AG04449 (cell line): Measurements from ENCODE around the gene ZNF792.

Source experiments
- CTCF ChIA-PET: fragments of 350-600 bp; formaldehyde crosslinking; extraction: SDS; loops from one replicate; lab custom pipeline; 2021; ENCODE audit warnings: antibody characterized with exemption; lab: Yijun Ruan, JAX
- POLR2A ChIA-PET: fragments of 400-600, 350-600 bp; formaldehyde crosslinking; extraction: SDS; loops from one replicate; lab custom pipeline; 2020; ENCODE audit warnings: antibody characterized with exemption, inconsistent platforms; lab: Yijun Ruan, JAX
- DNase-seq: peaks from one replicate; pipeline ENCODE4 v3.0.0-alpha.2; 2010; ENCODE audit warnings: low read depth, low spot score
- H3K4me3 ChIP-seq: 2 replicates; pipeline ENCODE4 v1.5.1; 2011; ENCODE audit warnings: low read depth, mild to moderate bottlenecking, control low read depth, low read length
- TF ChIP-seq, protein P1 (sequence below): IDR thresholded peaks from one replicate; pipeline ENCODE4 v1.5.1; 2011; ENCODE audit warnings: mild to moderate bottlenecking, moderate library complexity, low read length, control low read depth, inconsistent platforms; ENCODE audit not compliant: insufficient read depth; ENCODE audit errors: missing control alignments

ZNF792 gene

DNA sequence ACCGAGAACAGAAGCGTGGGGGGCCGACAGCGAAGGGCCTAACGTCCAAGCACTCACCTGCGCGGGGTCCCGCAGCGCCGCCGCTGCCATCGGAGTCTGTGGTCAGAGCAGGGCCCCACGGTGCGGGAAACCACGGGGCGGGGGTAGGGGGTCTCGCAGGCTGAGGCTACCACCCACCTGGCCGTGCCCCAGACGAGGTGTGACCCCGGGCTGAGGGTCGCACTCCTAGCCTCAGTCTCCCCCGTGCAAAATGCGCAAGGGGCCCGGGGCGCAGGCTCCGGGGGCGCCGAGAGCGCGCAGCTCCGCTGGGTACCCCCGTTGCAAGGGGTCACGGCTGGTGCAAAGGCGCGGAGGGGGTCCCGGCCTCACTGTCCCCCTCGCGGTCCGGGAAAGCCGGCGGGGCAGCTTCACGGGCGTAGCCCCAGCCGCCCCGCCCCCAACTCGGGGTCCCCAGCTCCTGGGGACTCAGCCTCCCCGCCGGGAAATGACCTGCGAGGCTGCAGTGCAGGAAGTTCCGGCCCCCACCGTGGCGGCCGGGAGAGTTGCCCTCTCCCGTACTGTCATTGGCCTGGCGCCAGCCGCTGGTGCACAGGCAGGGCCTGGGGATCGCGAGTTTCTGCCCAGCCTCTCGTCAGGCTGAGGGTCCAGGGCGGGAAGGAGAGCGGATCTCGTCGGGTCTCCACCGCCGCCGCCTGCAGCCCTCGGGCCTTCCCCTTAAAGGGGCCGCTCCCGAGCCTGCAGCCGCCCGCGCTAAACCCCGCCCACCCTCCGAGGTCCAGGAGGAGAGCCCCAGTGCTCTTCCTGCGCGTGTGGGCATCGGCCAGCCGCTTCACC is at the start of gene ZNF792:
TSS of gene ZNF792 (minus strand) at position 657 of the 834 bp plus-strand sequence. CDS start at position 90, 567 bp downstream.
- POLR2A ChIA-PET, result no interaction called here
- CTCF ChIA-PET, result interaction anchor here (1.0 to 5.7 kb wide), 2 partner anchors 8 to 178 kb away, joined by 3 to 35 read pairs; no protein-coding TSS in a partner anchor

DNA sequence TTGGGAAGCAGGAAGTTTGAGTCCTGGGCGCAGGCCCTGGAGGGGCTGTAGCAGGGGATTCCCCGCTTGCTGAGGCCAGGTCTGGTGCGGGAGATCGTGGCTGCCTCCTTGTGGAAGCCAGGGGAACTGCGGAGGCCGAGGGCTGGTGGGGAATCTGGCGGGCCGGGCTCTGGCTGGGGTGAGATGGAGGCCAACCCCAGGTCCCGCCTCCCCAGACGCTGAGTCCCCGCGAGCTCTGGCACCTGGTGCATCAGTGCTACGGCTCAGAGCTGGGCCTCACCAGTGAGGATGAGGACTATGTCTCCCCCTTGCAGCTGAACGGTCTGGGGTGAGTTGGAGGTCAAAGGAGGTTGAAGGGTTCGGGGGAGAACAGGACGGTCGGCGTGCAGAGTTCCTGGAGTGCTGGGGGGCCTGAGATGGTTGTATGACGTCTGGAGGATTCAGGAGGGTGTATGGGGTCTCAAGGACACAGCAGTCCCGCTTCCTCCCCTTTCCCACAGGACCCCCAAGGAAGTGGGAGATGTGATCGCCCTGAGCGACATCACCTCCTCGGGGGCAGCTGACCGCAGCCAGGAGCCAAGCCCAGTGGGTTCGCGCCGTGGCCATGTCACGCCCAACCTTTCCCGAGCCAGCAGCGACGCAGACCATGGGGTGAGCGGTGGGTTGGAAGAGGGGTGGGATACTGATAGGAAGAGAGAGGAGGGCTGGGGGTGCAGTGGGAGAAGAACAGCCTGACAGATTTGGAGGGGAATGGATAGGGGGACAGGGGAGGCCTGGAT is 49.2 kb upstream of the ZNF792 start:
- POLR2A ChIA-PET, result interaction anchor here (0.6 kb wide), 1 partner anchor 12 kb away, joined by 3 read pairs; no protein-coding TSS in a partner anchor
- no peak for DNase-seq
- CTCF ChIA-PET, result interaction anchor here (0.7 to 5.6 kb wide), 13 partner anchors 8 to 86 kb away, joined by 3 to 67 read pairs (median 6); partner anchors contain the start of gene GRAMD1A
- H3K4me3 ChIP-seq, result no peak overlapping the region
- TF ChIP-seq, protein P1, sequence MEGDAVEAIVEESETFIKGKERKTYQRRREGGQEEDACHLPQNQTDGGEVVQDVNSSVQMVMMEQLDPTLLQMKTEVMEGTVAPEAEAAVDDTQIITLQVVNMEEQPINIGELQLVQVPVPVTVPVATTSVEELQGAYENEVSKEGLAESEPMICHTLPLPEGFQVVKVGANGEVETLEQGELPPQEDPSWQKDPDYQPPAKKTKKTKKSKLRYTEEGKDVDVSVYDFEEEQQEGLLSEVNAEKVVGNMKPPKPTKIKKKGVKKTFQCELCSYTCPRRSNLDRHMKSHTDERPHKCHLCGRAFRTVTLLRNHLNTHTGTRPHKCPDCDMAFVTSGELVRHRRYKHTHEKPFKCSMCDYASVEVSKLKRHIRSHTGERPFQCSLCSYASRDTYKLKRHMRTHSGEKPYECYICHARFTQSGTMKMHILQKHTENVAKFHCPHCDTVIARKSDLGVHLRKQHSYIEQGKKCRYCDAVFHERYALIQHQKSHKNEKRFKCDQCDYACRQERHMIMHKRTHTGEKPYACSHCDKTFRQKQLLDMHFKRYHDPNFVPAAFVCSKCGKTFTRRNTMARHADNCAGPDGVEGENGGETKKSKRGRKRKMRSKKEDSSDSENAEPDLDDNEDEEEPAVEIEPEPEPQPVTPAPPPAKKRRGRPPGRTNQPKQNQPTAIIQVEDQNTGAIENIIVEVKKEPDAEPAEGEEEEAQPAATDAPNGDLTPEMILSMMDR, result peak; percentile 96

More for the DNA sequence above, at the start of gene ZNF792:
- TF ChIP-seq, protein P1, result no peak
- no peak for DNase-seq
- peak within 1 kb of the TSS; percentile 75 for H3K4me3 ChIP-seq

DNA sequence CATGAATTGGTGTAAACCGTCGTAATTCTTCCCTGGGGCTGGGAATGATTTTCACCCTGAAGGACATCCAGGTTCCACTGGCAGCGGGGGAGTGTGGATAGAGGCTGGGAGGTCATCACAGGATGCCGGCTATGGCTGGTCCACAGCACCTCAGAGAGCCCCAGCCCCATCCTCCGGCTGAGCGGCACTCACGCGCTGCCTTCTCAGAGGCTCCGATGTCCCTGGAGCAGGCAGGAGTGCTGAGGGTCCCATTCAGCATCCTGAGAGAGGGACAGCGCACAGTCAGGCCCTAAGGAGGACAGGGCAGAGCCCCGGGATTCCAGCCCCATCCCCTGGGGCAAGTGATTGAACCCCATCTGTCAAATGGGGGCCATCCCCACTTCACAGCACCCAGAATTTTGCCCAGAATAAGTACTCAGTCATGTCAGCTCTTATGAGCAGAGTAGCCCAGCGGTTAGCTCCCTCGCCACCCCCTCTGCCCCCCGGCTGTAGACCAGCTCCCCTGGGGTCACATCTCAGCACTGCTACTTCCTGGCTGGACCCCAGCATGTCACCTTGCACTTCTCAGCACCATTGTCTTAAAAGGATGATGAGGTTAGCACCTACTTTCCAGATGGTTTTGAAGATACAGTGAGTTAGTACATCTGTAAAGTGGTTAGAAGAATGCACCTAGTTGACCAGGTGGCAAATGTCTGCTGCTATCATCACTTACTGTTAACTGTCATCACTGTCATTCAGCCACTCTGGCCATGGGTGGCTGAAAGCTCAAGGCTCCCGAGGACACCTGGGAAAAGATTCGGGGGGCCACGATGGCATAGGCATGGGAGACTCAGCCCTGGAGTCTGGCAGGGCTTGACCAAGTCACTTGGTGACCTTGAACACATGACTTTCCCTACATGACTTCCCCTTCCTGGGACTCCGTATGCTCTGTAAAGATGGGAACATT is 48.0 kb upstream of the ZNF792 start:
- no peak for DNase-seq
- CTCF ChIA-PET, result interaction anchor here (0.9 to 5.6 kb wide), 10 partner anchors 10 to 85 kb away, joined by 3 to 67 read pairs (median 5); partner anchors contain the start of gene GRAMD1A
- TF ChIP-seq, protein P1, result no peak
- POLR2A ChIA-PET, result no interaction called here
- no peak overlapping the region for H3K4me3 ChIP-seq

DNA sequence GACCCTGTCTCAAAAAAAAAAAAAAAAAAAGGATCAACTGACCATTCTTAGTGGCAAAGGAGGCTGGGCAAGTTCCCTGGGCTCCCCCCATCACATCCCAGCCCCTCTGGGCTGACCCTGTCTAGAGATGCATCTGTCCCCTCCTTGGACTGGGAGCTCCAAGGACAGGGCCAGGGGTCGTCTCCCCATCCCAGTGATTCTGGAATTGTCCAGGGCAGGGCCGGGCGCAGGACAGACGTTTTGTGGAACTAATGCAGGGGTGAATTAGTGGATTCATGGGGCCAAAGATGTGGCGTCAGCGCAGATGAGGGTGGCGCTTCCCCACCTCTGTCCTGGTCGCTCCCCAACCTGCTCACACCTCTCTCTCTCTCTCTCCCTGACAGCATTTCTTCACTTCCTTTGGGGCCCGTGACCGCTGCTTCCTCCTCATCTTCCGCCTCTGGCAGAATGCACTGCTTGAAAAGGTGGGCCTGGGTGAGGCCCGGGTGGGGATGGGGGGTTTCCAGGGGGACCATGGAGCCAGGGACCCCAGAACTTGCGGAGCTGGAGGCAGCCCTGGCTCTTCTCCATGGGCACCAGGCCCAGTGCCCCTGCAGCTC is 47.2 kb upstream of the ZNF792 start:
- POLR2A ChIA-PET, result no interaction called here
- TF ChIP-seq, protein P1, result no peak
- H3K4me3 ChIP-seq, result no peak overlapping the region
- no peak for DNase-seq
- CTCF ChIA-PET, result interaction anchor here (1.0 to 5.6 kb wide), 6 partner anchors 10 to 37 kb away, joined by 3 to 67 read pairs (median 12); partner anchors contain the start of gene GRAMD1A
